HL-60 (cell line): ENCODE measurements around the gene ATP8A2.

Experiments used
- TF ChIP-seq, protein P1 (sequence below): IDR thresholded peaks from 2 replicates; pipeline ENCODE4 v1.6.1; 2012; ENCODE audit warnings: low read depth; ENCODE audit not compliant: insufficient replicate concordance
- TF ChIP-seq, protein P2 (sequence below): IDR thresholded peaks from one replicate; pipeline ENCODE4 v1.5.1; 2011; ENCODE audit warnings: low read length, control low read depth, inconsistent platforms; ENCODE audit not compliant: insufficient read depth

DNA sequence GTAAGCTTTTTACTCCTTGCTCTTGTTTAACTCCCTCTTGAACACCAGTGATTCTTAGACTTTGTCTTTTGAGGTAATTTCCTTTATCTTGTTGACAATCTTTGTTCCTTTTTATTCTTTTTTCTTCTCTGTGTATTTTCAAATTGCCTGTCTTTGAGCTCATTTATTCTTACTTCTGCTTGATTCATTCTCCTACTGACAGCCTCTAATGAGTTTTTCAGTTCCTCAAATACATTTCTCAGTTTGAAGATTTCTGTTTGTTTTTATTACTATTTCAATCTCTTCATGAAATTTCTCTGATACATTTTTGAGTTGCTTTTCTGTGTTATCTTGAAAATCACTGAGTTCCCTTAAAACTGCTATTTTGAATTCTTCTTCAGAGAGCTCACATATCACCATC lies 154.1 kb downstream of the ATP8A2 start:
- TF ChIP-seq, protein P1, sequence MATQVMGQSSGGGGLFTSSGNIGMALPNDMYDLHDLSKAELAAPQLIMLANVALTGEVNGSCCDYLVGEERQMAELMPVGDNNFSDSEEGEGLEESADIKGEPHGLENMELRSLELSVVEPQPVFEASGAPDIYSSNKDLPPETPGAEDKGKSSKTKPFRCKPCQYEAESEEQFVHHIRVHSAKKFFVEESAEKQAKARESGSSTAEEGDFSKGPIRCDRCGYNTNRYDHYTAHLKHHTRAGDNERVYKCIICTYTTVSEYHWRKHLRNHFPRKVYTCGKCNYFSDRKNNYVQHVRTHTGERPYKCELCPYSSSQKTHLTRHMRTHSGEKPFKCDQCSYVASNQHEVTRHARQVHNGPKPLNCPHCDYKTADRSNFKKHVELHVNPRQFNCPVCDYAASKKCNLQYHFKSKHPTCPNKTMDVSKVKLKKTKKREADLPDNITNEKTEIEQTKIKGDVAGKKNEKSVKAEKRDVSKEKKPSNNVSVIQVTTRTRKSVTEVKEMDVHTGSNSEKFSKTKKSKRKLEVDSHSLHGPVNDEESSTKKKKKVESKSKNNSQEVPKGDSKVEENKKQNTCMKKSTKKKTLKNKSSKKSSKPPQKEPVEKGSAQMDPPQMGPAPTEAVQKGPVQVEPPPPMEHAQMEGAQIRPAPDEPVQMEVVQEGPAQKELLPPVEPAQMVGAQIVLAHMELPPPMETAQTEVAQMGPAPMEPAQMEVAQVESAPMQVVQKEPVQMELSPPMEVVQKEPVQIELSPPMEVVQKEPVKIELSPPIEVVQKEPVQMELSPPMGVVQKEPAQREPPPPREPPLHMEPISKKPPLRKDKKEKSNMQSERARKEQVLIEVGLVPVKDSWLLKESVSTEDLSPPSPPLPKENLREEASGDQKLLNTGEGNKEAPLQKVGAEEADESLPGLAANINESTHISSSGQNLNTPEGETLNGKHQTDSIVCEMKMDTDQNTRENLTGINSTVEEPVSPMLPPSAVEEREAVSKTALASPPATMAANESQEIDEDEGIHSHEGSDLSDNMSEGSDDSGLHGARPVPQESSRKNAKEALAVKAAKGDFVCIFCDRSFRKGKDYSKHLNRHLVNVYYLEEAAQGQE, result no peak
- TF ChIP-seq, protein P2, sequence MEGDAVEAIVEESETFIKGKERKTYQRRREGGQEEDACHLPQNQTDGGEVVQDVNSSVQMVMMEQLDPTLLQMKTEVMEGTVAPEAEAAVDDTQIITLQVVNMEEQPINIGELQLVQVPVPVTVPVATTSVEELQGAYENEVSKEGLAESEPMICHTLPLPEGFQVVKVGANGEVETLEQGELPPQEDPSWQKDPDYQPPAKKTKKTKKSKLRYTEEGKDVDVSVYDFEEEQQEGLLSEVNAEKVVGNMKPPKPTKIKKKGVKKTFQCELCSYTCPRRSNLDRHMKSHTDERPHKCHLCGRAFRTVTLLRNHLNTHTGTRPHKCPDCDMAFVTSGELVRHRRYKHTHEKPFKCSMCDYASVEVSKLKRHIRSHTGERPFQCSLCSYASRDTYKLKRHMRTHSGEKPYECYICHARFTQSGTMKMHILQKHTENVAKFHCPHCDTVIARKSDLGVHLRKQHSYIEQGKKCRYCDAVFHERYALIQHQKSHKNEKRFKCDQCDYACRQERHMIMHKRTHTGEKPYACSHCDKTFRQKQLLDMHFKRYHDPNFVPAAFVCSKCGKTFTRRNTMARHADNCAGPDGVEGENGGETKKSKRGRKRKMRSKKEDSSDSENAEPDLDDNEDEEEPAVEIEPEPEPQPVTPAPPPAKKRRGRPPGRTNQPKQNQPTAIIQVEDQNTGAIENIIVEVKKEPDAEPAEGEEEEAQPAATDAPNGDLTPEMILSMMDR, result no peak
